ENCODE results near the gene TGFB2. TPM values are rescaled to one million over a fixed set of nuclear protein-coding genes. Genes with fewer than 3 reads are reported as not detected.

TGFB2 gene
- total and polyA plus RNA-seq, 2 donors (not counting 1 experiment from before 2014, with no cell fraction given) = 0.55 to 0.76 TPM

- Histone ChIP-seq H3K4me3 (ENCODE audit: control extremely low read depth in 1 of 5, extremely low read depth in 1 of 5, insufficient read depth in 1 of 5, low read depth in 2 of 5, low read length in 4 of 5) (no peak overlapping the region), H3K27me3 (replicated peaks in 1 of 4; ENCODE audit: control extremely low read depth in 1 of 4, control insufficient read depth in 3 of 4, insufficient read depth in 4 of 4, low read length in 3 of 4) (no peaks in the 10 kb centered on the region), H3K9me3 (ENCODE audit: control extremely low read depth in 1 of 3, control insufficient read depth in 2 of 3, insufficient read depth in 1 of 3, low read length in 2 of 3) (no peaks in the 10 kb centered on the region), H3K4me1 (ENCODE audit: control insufficient read depth in 2 of 2, insufficient read depth in 2 of 2, low read length in 2 of 2) (no peaks in the 10 kb centered on the region), H3K27ac (ENCODE audit: low read length in 2 of 2) (no peak overlapping the region), H3K4me2 (replicated peaks; ENCODE audit: low read depth, low read length, poor library complexity, severe bottlenecking) (no peak overlapping the region), H3K79me2 (ENCODE audit: control insufficient read depth, insufficient read depth, low read length) (peaks cover 52% of the 10 kb centered on the region), H4K20me1 (ENCODE audit: control insufficient read depth, insufficient read depth, low read length, poor library complexity, severe bottlenecking) (peaks cover 11% of the 10 kb centered on the region), H2AFZ (ENCODE audit: insufficient read depth, low read depth, low read length, poor library complexity, severe bottlenecking) (no peak overlapping the region), H3K36me3 (replicated peaks in 1 of 2; ENCODE audit: control extremely low read depth in 1 of 2, control insufficient read depth in 1 of 2, extremely low read depth in 1 of 2, insufficient read depth in 2 of 2, low read length in 1 of 2) (peaks cover 0 to 18% of the 10 kb centered on the region in 2 experiments), H3K9ac (ENCODE audit: low read length) (no peak overlapping the region)
- no peak overlapping the region for H3K4me3 Mint-ChIP-seq
- ATAC-seq (ENCODE audit: low read depth) (no peak), DNase-seq (no peak)
- WGBS (ENCODE audit: insufficient coverage) = 80% methylated on average over 1 of the region's 4 CpGs
- CTCF ChIA-PET = interaction anchor here (1.3 kb wide), 1 partner anchor 1118 kb away, joined by 4 read pairs; no protein-coding TSS in a partner anchor
- POLR2A ChIA-PET = no interaction called here
- no peaks in the 10 kb centered on the region for H3K27me3 Mint-ChIP-seq
- no peaks in the 10 kb centered on the region for H3K4me1 Mint-ChIP-seq
- no peak overlapping the region for H3K27ac Mint-ChIP-seq
- TF ChIP-seq CTCF (IDR thresholded peaks at IDR 0.05) = no peak
- TF ChIP-seq EZH2 (IDR thresholded peaks at IDR 0.05; ENCODE audit: borderline replicate concordance, insufficient read depth, low read depth, low read length, poor library complexity, severe bottlenecking) = no peak
- intact Hi-C loops (cut with micrococcal nuclease) = no loop called here
- no peaks in the 10 kb centered on the region for H3K9me3 Mint-ChIP-seq (ENCODE audit: insufficient read depth)
These were observed 46.7 kb upstream of the TGFB2 start for GRCh38 chr1:218298398-218298797.

- ChIA-PET POLR2A (no interaction called here), CTCF (interaction anchor here (0.9 to 1.3 kb wide), 3 partner anchors 29 to 1117 kb away, joined by 3 to 4 read pairs (median 4); no protein-coding TSS in a partner anchor)
- no peak for TF ChIP-seq CTCF (IDR thresholded peaks at IDR 0.05)
- TF ChIP-seq EZH2 (IDR thresholded peaks at IDR 0.05; ENCODE audit: borderline replicate concordance, insufficient read depth, low read depth, low read length, poor library complexity, severe bottlenecking) = no peak
- Histone ChIP-seq H3K4me3 (ENCODE audit: control extremely low read depth in 1 of 5, extremely low read depth in 1 of 5, insufficient read depth in 1 of 5, low read depth in 2 of 5, low read length in 4 of 5) (no peak overlapping the region), H2AFZ (ENCODE audit: insufficient read depth, low read depth, low read length, poor library complexity, severe bottlenecking) (no peak overlapping the region), H3K9me3 (ENCODE audit: control extremely low read depth in 1 of 3, control insufficient read depth in 2 of 3, insufficient read depth in 1 of 3, low read length in 2 of 3) (no peaks in the 10 kb centered on the region), H3K9ac (ENCODE audit: low read length) (no peak overlapping the region), H3K27ac (ENCODE audit: low read length in 2 of 2) (no peak overlapping the region), H3K79me2 (ENCODE audit: control insufficient read depth, insufficient read depth, low read length) (peaks cover 42% of the 10 kb centered on the region), H3K27me3 (replicated peaks in 1 of 4; ENCODE audit: control extremely low read depth in 1 of 4, control insufficient read depth in 3 of 4, insufficient read depth in 4 of 4, low read length in 3 of 4) (no peaks in the 10 kb centered on the region), H3K4me2 (replicated peaks; ENCODE audit: low read depth, low read length, poor library complexity, severe bottlenecking) (no peak overlapping the region), H3K36me3 (replicated peaks in 1 of 2; ENCODE audit: control extremely low read depth in 1 of 2, control insufficient read depth in 1 of 2, extremely low read depth in 1 of 2, insufficient read depth in 2 of 2, low read length in 1 of 2) (peaks cover 0 to 19% of the 10 kb centered on the region in 2 experiments), H4K20me1 (ENCODE audit: control insufficient read depth, insufficient read depth, low read length, poor library complexity, severe bottlenecking) (peaks cover 11% of the 10 kb centered on the region), H3K4me1 (ENCODE audit: control insufficient read depth in 2 of 2, insufficient read depth in 2 of 2, low read length in 2 of 2) (no peaks in the 10 kb centered on the region)
- intact Hi-C loops (cut with micrococcal nuclease) = no loop called here
- no peaks in the 10 kb centered on the region for H3K27me3 Mint-ChIP-seq
- DNase-seq (no peak), ATAC-seq (ENCODE audit: low read depth) (no peak)
- no peak overlapping the region for H3K27ac Mint-ChIP-seq
- no peak overlapping the region for H3K4me3 Mint-ChIP-seq
- WGBS (ENCODE audit: insufficient coverage) = 80% methylated on average over 1 of the region's 2 CpGs
- no peaks in the 10 kb centered on the region for H3K4me1 Mint-ChIP-seq
- no peaks in the 10 kb centered on the region for H3K9me3 Mint-ChIP-seq (ENCODE audit: insufficient read depth)
These were observed 45.7 kb upstream of the TGFB2 start for GRCh38 chr1:218299416-218299815.
